HEK293T (cell line): ENCODE data around the gene DIAPH1.

Experiments used
- CTCF ChIA-PET: fragments of 350-600 bp; formaldehyde crosslinking; extraction: SDS; loops from one replicate; lab custom pipeline; 2021; ENCODE audit warnings: antibody characterized with exemption, inconsistent platforms; lab: Yijun Ruan, JAX
- POLR2A ChIA-PET: fragments of 350-600 bp; formaldehyde crosslinking; extraction: SDS; loops from one replicate; lab custom pipeline; 2020; ENCODE audit warnings: antibody characterized with exemption, inconsistent platforms; lab: Yijun Ruan, JAX
- DNase-seq: peaks from one replicate; pipeline ENCODE4 v3.0.0; 2012; ENCODE audit warnings: mixed read lengths; ENCODE audit errors: extremely low spot score
- CTBP1 ChIP-seq: fragments of 450-650 bp; IDR thresholded peaks from 2 replicates; pipeline ENCODE4 v1.6.1; 2016; ENCODE audit warnings: borderline replicate concordance
- HDGF ChIP-seq: fragments of 450-650 bp; IDR thresholded peaks from 2 replicates; pipeline ENCODE4 v1.6.1; 2017; ENCODE audit warnings: antibody characterized with exemption, borderline replicate concordance
- NFRKB ChIP-seq: fragments of 450-650 bp; IDR thresholded peaks from 2 replicates; pipeline ENCODE4 v1.6.1; 2016; ENCODE audit warnings: mild to moderate bottlenecking, moderate library complexity
- PKNOX1 ChIP-seq: fragments of 450-650 bp; IDR thresholded peaks from 2 replicates; pipeline ENCODE4 v1.6.1; 2016
- TARDBP ChIP-seq: fragments of 450-650 bp; IDR thresholded peaks from 2 replicates; pipeline ENCODE4 v1.6.1; 2016

DIAPH1 gene

GRCh38 chr5:141465351-141465750 is 153.4 kb downstream of the DIAPH1 start:
- POLR2A ChIA-PET = no interaction called here
- no peak for TF ChIP-seq NFRKB
- no peak for TF ChIP-seq CTBP1
- TF ChIP-seq TARDBP = no peak
- no peak for TF ChIP-seq HDGF
- no peak for TF ChIP-seq PKNOX1
- CTCF ChIA-PET = interaction anchor here (0.9 kb wide), 1 partner anchor 10 kb away, joined by 4 read pairs; the partner anchor contains the start of gene PCDHGC3
- no peak for DNase-seq
